ENCODE results near the gene CCDC71. TPM values are rescaled to one million over a fixed set of nuclear protein-coding genes. Genes with fewer than 3 reads are reported as not detected.

Gene CCDC71
- total RNA-seq, 3 donors from 2014 or later (not counting 1 experiment from before 2014, with no cell fraction given): 13.8 to 20.6 (median 15.6) TPM

- Histone ChIP-seq H3K4me3 (ENCODE audit: low read length) (no peak overlapping the region), H3K36me3 (ENCODE audit: control insufficient read depth, insufficient read depth, low read length) (no peaks in the 10 kb centered on the region), H3K9me3 (ENCODE audit: control insufficient read depth, insufficient read depth, low read length) (no peaks in the 10 kb centered on the region), H3K27me3 (ENCODE audit: control insufficient read depth, insufficient read depth, low read length) (no peaks in the 10 kb centered on the region), H3K4me1 (ENCODE audit: control insufficient read depth, insufficient read depth, low read length) (no peaks in the 10 kb centered on the region), H3K27ac (ENCODE audit: low read length) (no peak overlapping the region)
- 95% methylated on average over 3 of the region's 3 CpGs for WGBS (ENCODE audit: insufficient coverage)
- intact Hi-C loops (cut with micrococcal nuclease): no loop called here
- H3K27me3 Mint-ChIP-seq (ENCODE audit: low read depth in 2 of 2): no peaks in the 10 kb centered on the region
- H3K4me3 Mint-ChIP-seq: no peak overlapping the region
- TF ChIP-seq, protein P1, sequence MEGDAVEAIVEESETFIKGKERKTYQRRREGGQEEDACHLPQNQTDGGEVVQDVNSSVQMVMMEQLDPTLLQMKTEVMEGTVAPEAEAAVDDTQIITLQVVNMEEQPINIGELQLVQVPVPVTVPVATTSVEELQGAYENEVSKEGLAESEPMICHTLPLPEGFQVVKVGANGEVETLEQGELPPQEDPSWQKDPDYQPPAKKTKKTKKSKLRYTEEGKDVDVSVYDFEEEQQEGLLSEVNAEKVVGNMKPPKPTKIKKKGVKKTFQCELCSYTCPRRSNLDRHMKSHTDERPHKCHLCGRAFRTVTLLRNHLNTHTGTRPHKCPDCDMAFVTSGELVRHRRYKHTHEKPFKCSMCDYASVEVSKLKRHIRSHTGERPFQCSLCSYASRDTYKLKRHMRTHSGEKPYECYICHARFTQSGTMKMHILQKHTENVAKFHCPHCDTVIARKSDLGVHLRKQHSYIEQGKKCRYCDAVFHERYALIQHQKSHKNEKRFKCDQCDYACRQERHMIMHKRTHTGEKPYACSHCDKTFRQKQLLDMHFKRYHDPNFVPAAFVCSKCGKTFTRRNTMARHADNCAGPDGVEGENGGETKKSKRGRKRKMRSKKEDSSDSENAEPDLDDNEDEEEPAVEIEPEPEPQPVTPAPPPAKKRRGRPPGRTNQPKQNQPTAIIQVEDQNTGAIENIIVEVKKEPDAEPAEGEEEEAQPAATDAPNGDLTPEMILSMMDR (IDR thresholded peaks at IDR 0.05): no peak
- H3K4me1 Mint-ChIP-seq: peaks cover 0 to 4% of the 10 kb centered on the region in 2 donors
- DNase-seq (no peak), ATAC-seq (no peak)
- H3K27ac Mint-ChIP-seq: no peak overlapping the region
- H3K9me3 Mint-ChIP-seq: no peaks in the 10 kb centered on the region
- no peaks in the 10 kb centered on the region for H3K36me3 Mint-ChIP-seq
Measured at GRCh38 chr3:49153349-49153912, 12.7 kb downstream of the CCDC71 start.

- DNase-seq (no peak), ATAC-seq (no peak)
- 84% methylated on average over 2 of the region's 2 CpGs for WGBS (ENCODE audit: insufficient coverage)
- TF ChIP-seq, protein P1 (IDR thresholded peaks at IDR 0.05): no peak
- no peak overlapping the region for H3K4me3 Mint-ChIP-seq
- Histone ChIP-seq H3K27ac (ENCODE audit: low read length) (no peak overlapping the region), H3K27me3 (ENCODE audit: control insufficient read depth, insufficient read depth, low read length) (no peaks in the 10 kb centered on the region), H3K4me1 (ENCODE audit: control insufficient read depth, insufficient read depth, low read length) (no peaks in the 10 kb centered on the region), H3K9me3 (ENCODE audit: control insufficient read depth, insufficient read depth, low read length) (no peaks in the 10 kb centered on the region), H3K4me3 (ENCODE audit: low read length) (no peak overlapping the region), H3K36me3 (ENCODE audit: control insufficient read depth, insufficient read depth, low read length) (no peaks in the 10 kb centered on the region)
- H3K27ac Mint-ChIP-seq: peak overlapping the region in 1 of 2 donors; percentile 66
- intact Hi-C loops (cut with micrococcal nuclease): no loop called here
- no peaks in the 10 kb centered on the region for H3K9me3 Mint-ChIP-seq
- no peaks in the 10 kb centered on the region for H3K36me3 Mint-ChIP-seq
- no peaks in the 10 kb centered on the region for H3K27me3 Mint-ChIP-seq (ENCODE audit: low read depth in 2 of 2)
- peaks cover 0 to 4% of the 10 kb centered on the region in 2 donors for H3K4me1 Mint-ChIP-seq
Measured at GRCh38 chr3:49151610-49152009, 14.5 kb downstream of the CCDC71 start.

- ATAC-seq (no peak), DNase-seq (no peak)
- Histone ChIP-seq H3K27ac (ENCODE audit: low read length) (no peak overlapping the region), H3K4me1 (ENCODE audit: control insufficient read depth, insufficient read depth, low read length) (no peaks in the 10 kb centered on the region), H3K9me3 (ENCODE audit: control insufficient read depth, insufficient read depth, low read length) (no peaks in the 10 kb centered on the region), H3K27me3 (ENCODE audit: control insufficient read depth, insufficient read depth, low read length) (no peaks in the 10 kb centered on the region), H3K36me3 (ENCODE audit: control insufficient read depth, insufficient read depth, low read length) (no peaks in the 10 kb centered on the region), H3K4me3 (ENCODE audit: low read length) (no peak overlapping the region)
- 87% methylated on average over 4 of the region's 5 CpGs for WGBS (ENCODE audit: insufficient coverage)
- intact Hi-C loops (cut with micrococcal nuclease): no loop called here
- TF ChIP-seq, protein P1 (IDR thresholded peaks at IDR 0.05): no peak
- Mint-ChIP-seq H3K27ac (no peak overlapping the region), H3K4me1 (peaks cover 0 to 4% of the 10 kb centered on the region in 2 donors), H3K27me3 (ENCODE audit: low read depth in 2 of 2) (no peaks in the 10 kb centered on the region), H3K9me3 (no peaks in the 10 kb centered on the region), H3K4me3 (no peak overlapping the region), H3K36me3 (no peaks in the 10 kb centered on the region)
Measured at GRCh38 chr3:49148159-49148558, 18.0 kb downstream of the CCDC71 start.

- H3K27ac Mint-ChIP-seq: no peak overlapping the region
- TF ChIP-seq, protein P1 (IDR thresholded peaks at IDR 0.05): no peak
- Histone ChIP-seq H3K4me3 (ENCODE audit: low read length) (no peak overlapping the region), H3K9me3 (ENCODE audit: control insufficient read depth, insufficient read depth, low read length) (no peaks in the 10 kb centered on the region), H3K27ac (ENCODE audit: low read length) (no peak overlapping the region), H3K36me3 (ENCODE audit: control insufficient read depth, insufficient read depth, low read length) (no peaks in the 10 kb centered on the region), H3K4me1 (ENCODE audit: control insufficient read depth, insufficient read depth, low read length) (no peaks in the 10 kb centered on the region), H3K27me3 (ENCODE audit: control insufficient read depth, insufficient read depth, low read length) (no peaks in the 10 kb centered on the region)
- no peaks in the 10 kb centered on the region for H3K4me1 Mint-ChIP-seq
- peaks cover 0 to 2% of the 10 kb centered on the region in 2 donors for H3K9me3 Mint-ChIP-seq
- DNase-seq (no peak), ATAC-seq (no peak)
- H3K27me3 Mint-ChIP-seq (ENCODE audit: low read depth in 2 of 2): peaks cover 9 to 15% of the 10 kb centered on the region in 2 donors
- no peaks in the 10 kb centered on the region for H3K36me3 Mint-ChIP-seq
- no peak overlapping the region for H3K4me3 Mint-ChIP-seq
- 36% methylated on average over 1 of the region's 3 CpGs for WGBS (ENCODE audit: insufficient coverage)
- intact Hi-C loops (cut with micrococcal nuclease): no loop called here
Measured at GRCh38 chr3:49140080-49140479, 26.1 kb downstream of the CCDC71 start.

Data from natural killer cell (primary cell).